BJ (cell line): ENCODE results near the gene STC2. TPM values are rescaled to one million over a fixed set of nuclear protein-coding genes. Genes with fewer than 3 reads are reported as not detected.

ENCODE experiments used
- CTCF ChIA-PET: fragments of 350-600 bp; formaldehyde crosslinking; extraction: SDS; loops from one replicate; lab custom pipeline; 2021; ENCODE audit warnings: antibody characterized with exemption, inconsistent platforms; lab: Yijun Ruan, JAX
- POLR2A ChIA-PET: fragments of 300-600 bp; sonication (Branson Sonifier 250); formaldehyde crosslinking; extraction: SDS; loops from one replicate; lab custom pipeline; 2021; ENCODE audit warnings: antibody characterized with exemption; lab: Charles Lee
- DNase-seq: peaks from one replicate; pipeline ENCODE4 v3.0.0-alpha.2; 2011; ENCODE audit warnings: low read depth
- H3K27me3 ChIP-seq: 2 replicates; pipeline ENCODE4 v1.6.0; 2011; ENCODE audit warnings: low read length; ENCODE audit not compliant: control insufficient read depth, insufficient read depth
- H3K36me3 ChIP-seq: 2 replicates; pipeline ENCODE4 v1.5.1; 2011; ENCODE audit warnings: low read length; ENCODE audit not compliant: control insufficient read depth, insufficient read depth
- H3K4me3 ChIP-seq: 2 replicates; pipeline ENCODE4 v1.5.1; 2011; ENCODE audit warnings: low read depth, mild to moderate bottlenecking, control low read depth, low read length
- polyA plus RNA-seq: library from polyadenylated mRNA; depleted of rRNA; stranded (reverse); fragments of >200 nt; gene quantifications from 2 replicates; pipeline ENCODE4 v1.2.3, GENCODE V29; 2011
- TF ChIP-seq, protein P1 (sequence below): IDR thresholded peaks from 2 replicates; pipeline ENCODE4 v1.5.1; 2011; ENCODE audit warnings: low read depth, mild to moderate bottlenecking, control low read depth, inconsistent platforms, low read length, moderate library complexity; ENCODE audit not compliant: insufficient read depth

The STC2 gene
- polyA plus RNA-seq, 1 experiment, result 168 TPM

DNA sequence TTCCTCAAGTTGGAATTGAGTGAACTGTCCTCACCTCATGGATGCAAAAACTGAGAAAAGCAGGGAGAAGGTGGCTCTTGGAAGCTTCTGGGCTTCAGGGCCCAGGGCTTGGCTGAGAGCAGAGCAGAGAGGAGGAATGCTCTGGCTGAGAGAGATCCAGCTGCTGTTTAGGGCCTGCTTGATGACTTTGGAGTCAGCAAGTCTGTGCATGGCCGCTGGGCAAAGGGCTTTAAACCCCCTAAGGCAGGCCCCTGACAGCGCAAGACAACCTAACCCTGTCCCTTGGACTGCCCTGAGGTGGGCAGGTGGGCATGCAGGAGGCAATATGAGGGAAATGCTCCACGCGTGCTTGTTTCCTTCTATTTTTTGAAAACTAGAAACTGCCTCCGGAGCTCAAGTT is 8.6 kb downstream of the STC2 start:
- DNase-seq, result no peak
- POLR2A ChIA-PET, result no interaction called here
- TF ChIP-seq, protein P1, sequence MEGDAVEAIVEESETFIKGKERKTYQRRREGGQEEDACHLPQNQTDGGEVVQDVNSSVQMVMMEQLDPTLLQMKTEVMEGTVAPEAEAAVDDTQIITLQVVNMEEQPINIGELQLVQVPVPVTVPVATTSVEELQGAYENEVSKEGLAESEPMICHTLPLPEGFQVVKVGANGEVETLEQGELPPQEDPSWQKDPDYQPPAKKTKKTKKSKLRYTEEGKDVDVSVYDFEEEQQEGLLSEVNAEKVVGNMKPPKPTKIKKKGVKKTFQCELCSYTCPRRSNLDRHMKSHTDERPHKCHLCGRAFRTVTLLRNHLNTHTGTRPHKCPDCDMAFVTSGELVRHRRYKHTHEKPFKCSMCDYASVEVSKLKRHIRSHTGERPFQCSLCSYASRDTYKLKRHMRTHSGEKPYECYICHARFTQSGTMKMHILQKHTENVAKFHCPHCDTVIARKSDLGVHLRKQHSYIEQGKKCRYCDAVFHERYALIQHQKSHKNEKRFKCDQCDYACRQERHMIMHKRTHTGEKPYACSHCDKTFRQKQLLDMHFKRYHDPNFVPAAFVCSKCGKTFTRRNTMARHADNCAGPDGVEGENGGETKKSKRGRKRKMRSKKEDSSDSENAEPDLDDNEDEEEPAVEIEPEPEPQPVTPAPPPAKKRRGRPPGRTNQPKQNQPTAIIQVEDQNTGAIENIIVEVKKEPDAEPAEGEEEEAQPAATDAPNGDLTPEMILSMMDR, result no peak
- Histone ChIP-seq H3K4me3 (no peak overlapping the region), H3K27me3 (no peaks in the 10 kb centered on the region), H3K36me3 (peaks cover 55% of the 10 kb centered on the region)
- CTCF ChIA-PET, result interaction anchor here (0.7 to 4.7 kb wide), 4 partner anchors 8 to 455 kb away, joined by 3 to 36 read pairs (median 4); no protein-coding TSS in a partner anchor

DNA sequence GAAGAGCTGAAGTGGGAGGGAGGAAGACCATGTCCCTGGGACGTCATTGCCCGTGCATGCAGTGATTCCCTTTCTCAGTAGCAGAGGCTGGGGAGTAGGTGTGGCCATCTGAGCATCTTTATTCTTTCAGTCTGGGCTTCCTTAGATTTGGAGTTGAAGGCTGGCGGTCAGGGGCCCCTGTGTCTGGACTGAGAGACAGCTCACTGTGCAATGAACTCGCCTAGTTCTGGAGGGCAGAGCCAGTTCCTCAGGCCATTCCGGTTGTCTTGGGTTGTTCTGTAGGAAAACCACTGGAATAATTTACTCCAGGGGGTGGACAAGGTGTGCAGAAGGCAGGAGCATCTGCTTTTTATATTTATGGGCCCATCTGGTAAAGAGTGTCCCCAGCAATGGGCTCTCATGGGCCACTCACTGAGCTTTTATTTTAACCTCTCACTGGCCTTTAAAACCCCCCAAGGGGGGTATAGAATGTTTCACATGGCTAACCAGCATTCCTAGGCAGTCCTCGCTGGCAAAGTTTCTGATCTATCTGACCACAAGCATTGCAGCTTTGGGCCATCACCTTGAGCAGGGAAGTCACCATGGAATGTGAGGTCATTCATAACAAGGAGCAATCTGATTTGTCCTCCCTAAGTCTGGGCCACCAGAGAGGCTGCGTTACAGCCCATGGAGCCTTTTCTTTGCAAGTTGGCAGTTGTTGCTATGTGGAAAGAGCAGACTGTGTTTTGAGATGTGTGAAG is 9.2 kb downstream of the STC2 start:
- no peak overlapping the region for H3K4me3 ChIP-seq
- DNase-seq, result no peak
- CTCF ChIA-PET, result interaction anchor here (4.7 kb wide), 1 partner anchor 26 kb away, joined by 36 read pairs; no protein-coding TSS in a partner anchor
- TF ChIP-seq, protein P1, result no peak
- H3K27me3 ChIP-seq, result no peaks in the 10 kb centered on the region
- POLR2A ChIA-PET, result no interaction called here
- peaks cover 55% of the 10 kb centered on the region for H3K36me3 ChIP-seq

DNA sequence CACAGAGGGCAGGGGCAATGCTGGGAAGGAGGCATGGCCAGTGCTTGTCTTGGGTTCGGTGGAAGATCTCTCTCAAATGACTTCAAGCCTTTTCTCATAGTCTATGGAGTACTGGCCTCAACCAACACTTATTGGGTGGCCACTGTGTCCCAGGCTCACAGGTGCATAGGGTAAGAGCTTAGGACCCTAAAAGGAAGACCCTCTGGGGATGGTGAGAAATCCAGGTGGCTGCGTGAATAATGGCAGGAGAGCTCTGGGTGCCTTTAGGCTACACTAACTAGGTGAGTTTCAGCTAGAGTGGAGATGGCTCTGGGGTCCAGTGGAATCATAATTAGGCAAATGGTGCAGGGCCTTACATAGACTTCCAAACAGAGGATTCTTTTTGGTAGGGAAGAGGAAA is 9.9 kb downstream of the STC2 start:
- TF ChIP-seq, protein P1, result no peak
- no peaks in the 10 kb centered on the region for H3K27me3 ChIP-seq
- H3K4me3 ChIP-seq, result no peak overlapping the region
- ChIA-PET CTCF (no interaction called here), POLR2A (no interaction called here)
- no peak for DNase-seq
- H3K36me3 ChIP-seq, result peaks cover 51% of the 10 kb centered on the region

DNA sequence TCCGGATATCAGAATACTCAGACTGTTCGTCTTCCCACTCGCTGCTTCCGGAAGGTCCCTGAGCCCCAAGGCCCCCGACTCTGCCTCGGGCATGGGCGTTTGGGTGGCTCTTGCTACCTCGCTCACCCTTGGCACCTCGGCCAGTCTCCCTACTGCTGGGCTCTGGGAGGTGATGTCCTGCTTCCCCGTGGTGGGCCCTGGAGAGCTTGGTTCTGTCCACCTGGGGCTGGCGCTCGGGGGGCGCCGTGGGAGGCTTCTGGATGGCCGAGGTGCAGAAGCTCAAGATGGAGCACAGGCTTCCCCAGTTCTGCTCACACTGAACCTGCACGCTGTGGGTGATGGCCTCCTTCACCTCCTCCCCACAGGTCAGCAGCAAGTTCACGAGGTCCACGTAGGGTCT is 10.4 kb downstream of the STC2 start:
- Histone ChIP-seq H3K4me3 (no peak overlapping the region), H3K27me3 (no peaks in the 10 kb centered on the region), H3K36me3 (peaks cover 46% of the 10 kb centered on the region)
- no peak for DNase-seq
- TF ChIP-seq, protein P1, result no peak
- ChIA-PET CTCF (no interaction called here), POLR2A (no interaction called here)

DNA sequence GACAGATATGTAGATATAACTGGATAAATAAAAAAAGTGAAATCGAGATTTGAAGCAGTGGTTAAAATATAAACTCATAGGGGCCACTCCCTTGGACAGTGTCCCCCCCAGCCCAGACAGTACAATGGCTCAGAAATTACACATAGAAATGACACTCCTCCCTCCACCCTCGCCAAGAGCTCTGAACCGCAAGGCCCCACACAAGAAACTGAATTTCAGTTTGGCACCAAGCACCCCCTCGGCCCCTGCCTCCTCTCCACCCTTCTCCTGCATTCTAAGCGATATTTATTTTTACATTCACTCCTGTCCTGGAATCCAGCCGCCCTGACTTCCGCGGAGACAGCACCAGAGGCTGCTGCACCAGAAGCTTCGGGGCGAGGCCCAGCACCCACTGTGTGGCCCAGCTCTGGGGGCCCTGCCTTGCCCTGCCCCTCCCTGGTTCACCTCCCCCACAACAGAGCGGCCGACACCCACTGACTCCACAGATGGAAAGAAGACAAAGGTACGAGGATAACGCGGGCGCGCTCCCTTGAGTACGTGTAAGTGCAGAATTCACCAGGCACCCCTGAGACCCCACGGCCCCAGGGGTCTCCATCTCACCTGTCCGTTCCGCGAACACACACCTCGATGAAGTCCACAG is 11.0 kb downstream of the STC2 start:
- H3K4me3 ChIP-seq, result no peak overlapping the region
- POLR2A ChIA-PET, result no interaction called here
- H3K27me3 ChIP-seq, result no peaks in the 10 kb centered on the region
- H3K36me3 ChIP-seq, result peaks cover 41% of the 10 kb centered on the region
- CTCF ChIA-PET, result interaction anchor here (1.0 kb wide), 2 partner anchors 20 to 23 kb away, joined by 3 to 4 read pairs; no protein-coding TSS in a partner anchor
- no peak for DNase-seq
- TF ChIP-seq, protein P1, result no peak
